GM18499 (cell line): ENCODE results near the gene AP1S3.
"Not testable (repeated sequence)": the region's sequence is repeated elsewhere in the genome, so short reads cannot be mapped to it uniquely, and the experiment has no call there.

Source experiments
- ATAC-seq: cut with Tn5 transposase; IDR thresholded peaks from one replicate; pipeline ENCODE4 v1.9.1; 2021; ENCODE audit warnings: moderate number of reproducible peaks; ENCODE audit not compliant: insufficient read depth, unreplicated experiment

The AP1S3 gene

GRCh38 chr2:223811757-223812156 lies 25.6 kb downstream of the AP1S3 start:
- no peak for ATAC-seq

GRCh38 chr2:223805008-223805407 lies 32.4 kb downstream of the AP1S3 start:
- ATAC-seq = no peak

GRCh38 chr2:223801736-223802135 lies 35.6 kb downstream of the AP1S3 start:
- no peak for ATAC-seq

- ATAC-seq = no peak
Observed at GRCh38 chr2:223800908-223801307, 36.5 kb downstream of the AP1S3 start.

- peak; percentile 98 for ATAC-seq
Observed at GRCh38 chr2:223797811-223798721, 39.3 kb downstream of the AP1S3 start.

- no peak for ATAC-seq
Observed at GRCh38 chr2:223797037-223797436, 40.3 kb downstream of the AP1S3 start.

GRCh38 chr2:223789423-223789822 lies 48.0 kb downstream of the AP1S3 start:
- no peak for ATAC-seq

- no peak for ATAC-seq
Observed at GRCh38 chr2:223788826-223789225, 48.6 kb downstream of the AP1S3 start.

- not testable (repeated sequence) for ATAC-seq
Observed at GRCh38 chr2:223788106-223788505, 49.3 kb downstream of the AP1S3 start.

- no peak for ATAC-seq
Observed at GRCh38 chr2:223787358-223787757, 50.0 kb downstream of the AP1S3 start.

- ATAC-seq = no peak
Observed at GRCh38 chr2:223786943-223787342, 50.4 kb downstream of the AP1S3 start.

- ATAC-seq = no peak
Observed at GRCh38 chr2:223786236-223786635, 51.1 kb downstream of the AP1S3 start.

GRCh38 chr2:223784221-223784772 lies 53.1 kb downstream of the AP1S3 start:
- no peak for ATAC-seq

GRCh38 chr2:223782629-223783028 lies 54.8 kb downstream of the AP1S3 start:
- no peak for ATAC-seq

- no peak for ATAC-seq
Observed at GRCh38 chr2:223781560-223781959, 55.8 kb downstream of the AP1S3 start.

- ATAC-seq = no peak
Observed at GRCh38 chr2:223779877-223780276, 57.5 kb downstream of the AP1S3 start.

- ATAC-seq = no peak
Observed at GRCh38 chr2:223774193-223774592, 63.2 kb downstream of the AP1S3 start.

- ATAC-seq = no peak
Observed at GRCh38 chr2:223772363-223772762, 65.0 kb downstream of the AP1S3 start.

GRCh38 chr2:223771475-223771874 lies 65.9 kb downstream of the AP1S3 start:
- no peak for ATAC-seq

GRCh38 chr2:223768179-223768578 lies 69.2 kb downstream of the AP1S3 start:
- no peak for ATAC-seq

GRCh38 chr2:223767341-223767740 lies 70.0 kb downstream of the AP1S3 start:
- no peak for ATAC-seq
